K562 (cell line): ENCODE measurements around the gene MYO3B. TPM values are rescaled to one million over a fixed set of nuclear protein-coding genes. Genes with fewer than 3 reads are reported as not detected.
A peak's percentile ranks its signal among the peaks of the same experiment; 100 is the strongest.

Experiments used
- DIDO1 ChIP-seq: fragments of 450-650 bp; IDR thresholded peaks from 2 replicates; pipeline ENCODE4 v1.6.1; 2016; ENCODE audit warnings: low read depth, missing biosample characterization, missing genetic modification characterization
- EP400 ChIP-seq: fragments of 450-650 bp; IDR thresholded peaks from 2 replicates; pipeline ENCODE4 v1.6.1; 2017; ENCODE audit warnings: antibody characterized with exemption, mild to moderate bottlenecking, moderate library complexity
- ETS1 ChIP-seq: conservative IDR thresholded peaks from 2 replicates; pipeline ENCODE4 v1.6.1; 2011; ENCODE audit warnings: low read depth, mild to moderate bottlenecking, low read length; ENCODE audit not compliant: control insufficient read depth
- SMARCE1 ChIP-seq: fragments of 450-650 bp; IDR thresholded peaks from 2 replicates; pipeline ENCODE4 v1.7.1; 2016; ENCODE audit warnings: mild to moderate bottlenecking
- SREBF2 ChIP-seq: sonication (generic); formaldehyde crosslinking; IDR thresholded peaks from 2 replicates; pipeline ENCODE4 v1.4.0; 2020; ENCODE audit warnings: mild to moderate bottlenecking, missing genetic modification reagents
- THAP7 ChIP-seq: fragments of 250-450 bp; sonication (Bioruptor Pico); IDR thresholded peaks from 2 replicates; pipeline ENCODE4 v1.5.0; 2021
- U2AF1 ChIP-seq: fragments of 200-400 bp; formaldehyde crosslinking; optimal IDR thresholded peaks from 2 replicates; pipeline ENCODE3; 2017; ENCODE audit warnings: mild to moderate bottlenecking, low read depth, low read length, moderate library complexity
- ZBTB12 ChIP-seq: fragments of 250-450 bp; sonication (Bioruptor Pico); IDR thresholded peaks from 2 replicates; pipeline ENCODE4 v1.4.0; 2020
- ZNF3 ChIP-seq: fragments of 250-450 bp; sonication (Bioruptor Pico); IDR thresholded peaks from 2 replicates; pipeline ENCODE4 v1.5.0; 2021; ENCODE audit warnings: mild to moderate bottlenecking, moderate library complexity
- ZNF512 ChIP-seq: IDR thresholded peaks from 2 replicates; pipeline ENCODE4 v1.6.1; 2016; ENCODE audit warnings: missing genetic modification characterization, missing compliant biosample characterization
- polyA plus RNA-seq, 8 experiments: library from polyadenylated mRNA; depleted of rRNA in 4 of 8; stranded (reverse) in 5 of 8; unstranded in 3 of 8; fragments of >200 nt; fragmentation: Nextera tagmentation in 2 of 8; fragmentation: Illumina TruSeq in 1 of 8; extraction: Ambion mirVana in 2 of 8; extraction: Trizol in 1 of 8; gene quantifications; 2 replicates each; pipeline versions ENCODE4 v1.2.1 to v1.2.3, GENCODE V29; 2011 to 2014; ENCODE audit warnings: inconsistent platforms in 1 of 8, missing spikeins in 1 of 8
- total RNA-seq, 7 experiments: library from RNA; depleted of rRNA in 6 of 7; stranded (reverse); fragments of >200 nt in 6 of 7; fragmentation: Illumina TruSeq in 2 of 7; extraction: Trizol in 2 of 7; gene quantifications; 2 replicates each; pipeline versions ENCODE4 v1.2.1 to v1.2.3, GENCODE V29; 2011 to 2021; ENCODE audit warnings: low replicate concordance in 1 of 7
- TF ChIP-seq, protein P1 (sequence below): fragments of 200-800 bp; sonication (Bioruptor generic); IDR thresholded peaks from 2 replicates; pipeline ENCODE4 v1.6.1; 2017; ENCODE audit warnings: missing genetic modification characterization, missing compliant biosample characterization
- TF ChIP-seq, protein P2 (sequence below), 2 experiments: IDR thresholded peaks; 2 replicates each; pipeline ENCODE4 v1.6.1; 2012; ENCODE audit warnings: improper control_type of control experiment in 2 of 2, low read depth in 2 of 2, low read length in 2 of 2, borderline replicate concordance in 1 of 2
- TF ChIP-seq, protein P3 (sequence below): fragments of 450-650 bp; formaldehyde crosslinking; IDR thresholded peaks from 2 replicates; pipeline ENCODE4 v1.4.0; 2020; ENCODE audit warnings: mild to moderate bottlenecking, moderate library complexity

The MYO3B gene
- total and polyA plus RNA-seq, 9 of the 15 experiments (the other 6 are each of a cell fraction or from before 2014, with no cell fraction given), result 2.7 to 6.5 (median 3.6) TPM

DNA sequence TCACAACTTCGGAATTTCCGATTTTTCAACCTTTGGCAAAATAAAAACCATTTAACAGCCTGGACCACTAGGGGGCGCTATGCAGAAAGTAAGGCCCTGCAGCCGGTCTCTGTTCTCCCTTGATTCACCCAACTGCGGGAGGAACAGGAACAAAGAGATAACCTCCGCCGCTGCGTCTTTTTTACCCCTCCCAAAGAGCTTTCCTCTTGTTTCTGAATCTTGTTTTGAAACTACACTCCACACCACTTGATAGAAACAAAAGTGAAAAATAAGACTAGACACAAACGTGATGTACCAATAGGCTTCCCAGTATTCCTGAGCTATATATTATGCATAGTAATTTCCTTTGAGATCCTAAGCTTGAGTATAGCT lies 231.2 kb downstream of the MYO3B start (continued):
- TF ChIP-seq, protein P1, sequence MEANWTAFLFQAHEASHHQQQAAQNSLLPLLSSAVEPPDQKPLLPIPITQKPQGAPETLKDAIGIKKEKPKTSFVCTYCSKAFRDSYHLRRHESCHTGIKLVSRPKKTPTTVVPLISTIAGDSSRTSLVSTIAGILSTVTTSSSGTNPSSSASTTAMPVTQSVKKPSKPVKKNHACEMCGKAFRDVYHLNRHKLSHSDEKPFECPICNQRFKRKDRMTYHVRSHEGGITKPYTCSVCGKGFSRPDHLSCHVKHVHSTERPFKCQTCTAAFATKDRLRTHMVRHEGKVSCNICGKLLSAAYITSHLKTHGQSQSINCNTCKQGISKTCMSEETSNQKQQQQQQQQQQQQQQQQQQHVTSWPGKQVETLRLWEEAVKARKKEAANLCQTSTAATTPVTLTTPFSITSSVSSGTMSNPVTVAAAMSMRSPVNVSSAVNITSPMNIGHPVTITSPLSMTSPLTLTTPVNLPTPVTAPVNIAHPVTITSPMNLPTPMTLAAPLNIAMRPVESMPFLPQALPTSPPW (CRISPR knock-in tag), result peak; percentile 28; the same call in 1 of the 2 replicates
- TF ChIP-seq EP400 (peak; percentile 30; the same call in 1 of the 2 replicates), ZBTB12 (no peak), SREBF2 (no peak), ZNF3 (no peak), SMARCE1 (0 out of 2 replicates have a peak, but pooled peaks have one; percentile 28), DIDO1 (tag) (peak; percentile 20; the same call in 1 of the 2 replicates), ETS1 (no peak), U2AF1 (no peak), THAP7 (no peak), ZNF512 (tag) (no peak)
- TF ChIP-seq, protein P2, sequence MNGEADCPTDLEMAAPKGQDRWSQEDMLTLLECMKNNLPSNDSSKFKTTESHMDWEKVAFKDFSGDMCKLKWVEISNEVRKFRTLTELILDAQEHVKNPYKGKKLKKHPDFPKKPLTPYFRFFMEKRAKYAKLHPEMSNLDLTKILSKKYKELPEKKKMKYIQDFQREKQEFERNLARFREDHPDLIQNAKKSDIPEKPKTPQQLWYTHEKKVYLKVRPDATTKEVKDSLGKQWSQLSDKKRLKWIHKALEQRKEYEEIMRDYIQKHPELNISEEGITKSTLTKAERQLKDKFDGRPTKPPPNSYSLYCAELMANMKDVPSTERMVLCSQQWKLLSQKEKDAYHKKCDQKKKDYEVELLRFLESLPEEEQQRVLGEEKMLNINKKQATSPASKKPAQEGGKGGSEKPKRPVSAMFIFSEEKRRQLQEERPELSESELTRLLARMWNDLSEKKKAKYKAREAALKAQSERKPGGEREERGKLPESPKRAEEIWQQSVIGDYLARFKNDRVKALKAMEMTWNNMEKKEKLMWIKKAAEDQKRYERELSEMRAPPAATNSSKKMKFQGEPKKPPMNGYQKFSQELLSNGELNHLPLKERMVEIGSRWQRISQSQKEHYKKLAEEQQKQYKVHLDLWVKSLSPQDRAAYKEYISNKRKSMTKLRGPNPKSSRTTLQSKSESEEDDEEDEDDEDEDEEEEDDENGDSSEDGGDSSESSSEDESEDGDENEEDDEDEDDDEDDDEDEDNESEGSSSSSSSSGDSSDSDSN (IDR thresholded peaks at IDR 0.05; ENCODE audit: borderline replicate concordance in 1 of 2, low read depth in 2 of 2, low read length in 2 of 2), result 0 out of 4 replicates have a peak, but pooled peaks of 1 of the 2 experiments have one; percentile 27
- TF ChIP-seq, protein P3, sequence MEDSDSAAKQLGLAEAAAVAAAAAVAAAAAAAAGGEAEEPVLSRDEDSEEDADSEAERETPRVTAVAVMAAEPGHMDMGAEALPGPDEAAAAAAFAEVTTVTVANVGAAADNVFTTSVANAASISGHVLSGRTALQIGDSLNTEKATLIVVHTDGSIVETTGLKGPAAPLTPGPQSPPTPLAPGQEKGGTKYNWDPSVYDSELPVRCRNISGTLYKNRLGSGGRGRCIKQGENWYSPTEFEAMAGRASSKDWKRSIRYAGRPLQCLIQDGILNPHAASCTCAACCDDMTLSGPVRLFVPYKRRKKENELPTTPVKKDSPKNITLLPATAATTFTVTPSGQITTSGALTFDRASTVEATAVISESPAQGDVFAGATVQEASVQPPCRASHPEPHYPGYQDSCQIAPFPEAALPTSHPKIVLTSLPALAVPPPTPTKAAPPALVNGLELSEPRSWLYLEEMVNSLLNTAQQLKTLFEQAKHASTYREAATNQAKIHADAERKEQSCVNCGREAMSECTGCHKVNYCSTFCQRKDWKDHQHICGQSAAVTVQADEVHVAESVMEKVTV (CRISPR knock-in tag), result peak; percentile 78
